HepG2 (cell line): ENCODE data around the gene GLIS2. TPM values are rescaled to one million over a fixed set of nuclear protein-coding genes. Genes with fewer than 3 reads are reported as not detected.

Experiments
- ATAC-seq: fragments of 200-7000 bp; cut with Tn5 transposase; 3 replicates; pipeline ENCODE4 v1.9.1; 2020; ENCODE audit warnings: mild to moderate bottlenecking, moderate library complexity
- BruUV-seq: library from RNA; stranded (reverse); fragments of 400-500 nt; replicated peaks from 2 replicates; lab custom pipeline; 2021; lab: Mats Ljungman, UMichigan
- CTCF ChIA-PET: fragments of 300-600 bp; formaldehyde crosslinking; extraction: SDS; loops from one replicate; lab custom pipeline; 2021; ENCODE audit warnings: low total read pairs, inconsistent platforms, low intra/inter-chr PET ratio; lab: Yijun Ruan, JAX
- POLR2A ChIA-PET: fragments of 350-600 bp; sonication (Branson Sonifier 250); formaldehyde crosslinking; loops from one replicate; lab custom pipeline; 2020; ENCODE audit warnings: antibody characterized with exemption, inconsistent platforms; lab: Yijun Ruan, JAX
- DNase-seq: peaks from one replicate; pipeline ENCODE4 v3.0.0-alpha.2; 2015; ENCODE audit warnings: low spot score
- FAIRE-seq: peaks from 3 replicates; lab custom pipeline; 2011; peaks lifted over from hg19 to GRCh38; lab: Jason Lieb, UNC
- H2AFZ ChIP-seq: one replicate; pipeline ENCODE4 v1.6.1; 2011; ENCODE audit warnings: low read length, inconsistent platforms
- H3K27ac ChIP-seq: fragments of 300-600 bp; 3 replicates; pipeline ENCODE4 v1.8.0; 2011; ENCODE audit warnings: mixed run types, mild to moderate bottlenecking, mixed read lengths, low read length, inconsistent platforms; ENCODE audit not compliant: insufficient read depth; ENCODE audit errors: extremely low read length
- H3K27me3 ChIP-seq, 2 experiments: fragments of 200-600 bp in 1 of 2; 2 replicates in 1 of 2; 3 replicates in 1 of 2; pipeline versions ENCODE4 v1.6.0 to v1.8.0; 2011; ENCODE audit warnings: low read length in 2 of 2, mild to moderate bottlenecking in 2 of 2, moderate library complexity in 2 of 2, inconsistent platforms in 1 of 2; ENCODE audit not compliant: insufficient read depth in 2 of 2, control insufficient read depth in 1 of 2
- H3K36me3 ChIP-seq, 2 experiments: fragments of 200-600 bp in 1 of 2; replicated peaks in 1 of 2; 2 replicates in 1 of 2; 3 replicates in 1 of 2; pipeline versions ENCODE4 v1.5.1 to v1.8.0; 2011; ENCODE audit warnings: low read length in 2 of 2, inconsistent platforms in 1 of 2; ENCODE audit not compliant: insufficient read depth in 2 of 2, control insufficient read depth in 1 of 2
- H3K4me1 ChIP-seq: 2 replicates; pipeline ENCODE4 v1.5.1; 2012; ENCODE audit warnings: low read length, inconsistent platforms; ENCODE audit not compliant: insufficient read depth
- H3K4me2 ChIP-seq: 2 replicates; pipeline ENCODE4 v1.6.0; 2011; ENCODE audit warnings: low read depth, low read length, inconsistent platforms
- H3K4me3 ChIP-seq, 3 experiments: fragments of 200-600 bp in 1 of 3; sonication (generic), shearing (Covaris generic) in 1 of 3; replicated peaks in 1 of 3; 2 replicates each; pipeline ENCODE4 v1.5.1; 2011 to 2016; ENCODE audit warnings: low read length in 3 of 3, inconsistent platforms in 2 of 3, low read depth in 2 of 3, mild to moderate bottlenecking in 2 of 3, control low read depth in 1 of 3, mixed read lengths in 1 of 3; ENCODE audit not compliant: insufficient read depth in 1 of 3
- H3K79me2 ChIP-seq: one replicate; pipeline ENCODE4 v1.6.1; 2011; ENCODE audit warnings: low read length, inconsistent platforms; ENCODE audit not compliant: insufficient read depth
- H3K9ac ChIP-seq: 2 replicates; pipeline ENCODE4 v1.6.0; 2011; ENCODE audit warnings: mild to moderate bottlenecking, low read depth, low read length, inconsistent platforms; ENCODE audit not compliant: insufficient read depth
- H3K9me3 ChIP-seq: 2 replicates; pipeline ENCODE4 v1.5.1; 2012; ENCODE audit warnings: mild to moderate bottlenecking, low read length
- H4K20me1 ChIP-seq: 2 replicates; pipeline ENCODE4 v1.6.0; 2011; ENCODE audit warnings: inconsistent platforms, mild to moderate bottlenecking, low read length, moderate library complexity; ENCODE audit not compliant: insufficient read depth
- ATF7 ChIP-seq, 2 experiments: fragments of 450-650 bp in 1 of 2; sonication (generic) in 1 of 2; formaldehyde crosslinking in 1 of 2; IDR thresholded peaks; 2 replicates each; pipeline versions ENCODE4 v1.4.0 to v1.6.1; 2016 to 2020; ENCODE audit warnings: antibody characterized with exemption in 1 of 2, mild to moderate bottlenecking in 1 of 2, missing genetic modification reagents in 1 of 2
- BATF2 ChIP-seq: sonication (generic); formaldehyde crosslinking; IDR thresholded peaks from 2 replicates; pipeline ENCODE4 v1.8.0; 2022; ENCODE audit warnings: mild to moderate bottlenecking, missing genetic modification reagents, moderate library complexity
- IRF1 ChIP-seq: sonication (generic); formaldehyde crosslinking; IDR thresholded peaks from 2 replicates; pipeline ENCODE4 v1.4.0; 2020; ENCODE audit warnings: low read depth, mild to moderate bottlenecking, missing genetic modification reagents
- ONECUT2 ChIP-seq: sonication (generic); formaldehyde crosslinking; IDR thresholded peaks from 2 replicates; pipeline ENCODE4 v1.4.0; 2020; ENCODE audit warnings: missing genetic modification reagents
- SALL1 ChIP-seq: sonication (generic); formaldehyde crosslinking; IDR thresholded peaks from 2 replicates; pipeline ENCODE4 v1.8.0; 2022; ENCODE audit warnings: mild to moderate bottlenecking, missing genetic modification reagents
- SETDB1 ChIP-seq: sonication (generic); formaldehyde crosslinking; IDR thresholded peaks from 2 replicates; pipeline ENCODE4 v1.5.1; 2020; ENCODE audit warnings: missing genetic modification reagents, mild to moderate bottlenecking, borderline replicate concordance
- SIX4 ChIP-seq: sonication (generic); formaldehyde crosslinking; IDR thresholded peaks from 2 replicates; pipeline ENCODE4 v1.4.0; 2020; ENCODE audit warnings: missing genetic modification reagents
- TBP ChIP-seq: sonication (generic); formaldehyde crosslinking; IDR thresholded peaks from 2 replicates; pipeline ENCODE4 v1.5.0; 2020; ENCODE audit warnings: missing genetic modification reagents
- TIGD3 ChIP-seq: sonication (generic); formaldehyde crosslinking; IDR thresholded peaks from 2 replicates; pipeline ENCODE4 v1.5.1; 2020; ENCODE audit warnings: mild to moderate bottlenecking, missing genetic modification reagents, borderline replicate concordance
- ZBED4 ChIP-seq: sonication (generic); formaldehyde crosslinking; IDR thresholded peaks from 2 replicates; pipeline ENCODE4 v1.4.0; 2020; ENCODE audit warnings: missing genetic modification reagents, borderline replicate concordance
- ZNF414 ChIP-seq: sonication (generic); formaldehyde crosslinking; IDR thresholded peaks from 2 replicates; pipeline ENCODE4 v1.5.0; 2020; ENCODE audit warnings: missing genetic modification reagents
- ZNF580 ChIP-seq: IDR thresholded peaks from 2 replicates; pipeline ENCODE4 v1.6.1; 2016; ENCODE audit warnings: low read depth, borderline replicate concordance
- ZNF777 ChIP-seq: sonication (generic); formaldehyde crosslinking; IDR thresholded peaks from 2 replicates; pipeline ENCODE4 v1.4.0; 2020; ENCODE audit warnings: missing genetic modification reagents
- ZNF792 ChIP-seq: IDR thresholded peaks from 2 replicates; pipeline ENCODE4 v1.6.1; 2016
- WGBS: methylation state at CpG from one replicate; pipeline ENCODE4 v1.1.6; 2017; ENCODE audit warnings: low lambda C conversion rate; 5-methylcytosine and 5-hydroxymethylcytosine counted together
- in situ Hi-C: cut with HindIII; loops from 2 replicates; pipeline ENCODE4 v1.10.0; 2017; ENCODE audit warnings: low pct_unique_long_range_greater_than_20kb; ENCODE audit not compliant: extremely low pct_ligation_motif_present
- intact Hi-C: fragments of 100-400 bp; cut with micrococcal nuclease; formaldehyde crosslinking; loops from one replicate; pipeline ENCODE4 v1.10.0; 2022; ENCODE audit not compliant: unreplicated experiment
- polyA plus RNA-seq, 8 experiments: library from polyadenylated mRNA; depleted of rRNA in 3 of 8; stranded (reverse) in 7 of 8; unstranded in 1 of 8; fragments of >200 nt; fragmentation: Illumina TruSeq in 4 of 8; extraction: Trizol in 4 of 8; gene quantifications; 2 replicates each; pipeline versions ENCODE4 v1.2.1 to v1.2.3, GENCODE V29; 2011 to 2016; ENCODE audit warnings: low read depth in 4 of 8, missing spikeins in 1 of 8, mixed read lengths in 1 of 8; ENCODE audit not compliant: insufficient read depth in 1 of 8
- total RNA-seq, 5 experiments: library from RNA; depleted of rRNA; stranded (reverse); fragments of >200 nt; fragmentation: Illumina TruSeq; extraction: Trizol; gene quantifications; 2 replicates each; pipeline ENCODE4 v1.2.3, GENCODE V29; 2016; ENCODE audit warnings: low read depth in 1 of 5

The GLIS2 gene
- total and polyA plus RNA-seq, 2 of the 13 experiments (the other 11 are each of a cell fraction or from before 2014, with no cell fraction given), result 0.28 to 0.29 TPM

GRCh38 chr16:4328046-4328781, 12.3 kb downstream of the GLIS2 start:
- peak; percentile 86 for DNase-seq
- ATAC-seq, result peak; percentile 85
- Histone ChIP-seq H3K4me3 (peak overlapping the region; percentile 64 to 82 (median 76); a peak in 5 of 6 replicates), H4K20me1 (no peaks in the 10 kb centered on the region), H3K9me3 (no peaks in the 10 kb centered on the region), H3K27me3 (0 out of 5 replicates have a peak, but pooled peaks cover 0 to 5% of the 10 kb centered on the region in 2 experiments), H3K36me3 (no peaks in the 10 kb centered on the region), H3K4me1 (peaks cover 47% of the 10 kb centered on the region), H3K9ac (peak overlapping the region; percentile 71), H2AFZ (no peak overlapping the region), H3K4me2 (peak overlapping the region; percentile 83), H3K79me2 (no peaks in the 10 kb centered on the region), H3K27ac (peak overlapping the region; percentile 64)
- BruUV-seq, result no TSS peak
- 4% methylated on average over 5 of the region's 30 CpGs for WGBS
- intact Hi-C loops, result loop anchor here (2.0 kb wide), 1 partner anchor 39 kb away; no protein-coding TSS in a partner anchor
- CTCF ChIA-PET, result interaction anchor here (1.2 to 5.6 kb wide), 4 partner anchors 16 to 74 kb away, joined by 3 to 69 read pairs (median 28); no protein-coding TSS in a partner anchor
- in situ Hi-C loops, result loop anchor here (10.0 kb wide), 1 partner anchor 53 kb away; the partner anchor contains the start of gene TFAP4
- POLR2A ChIA-PET, result interaction anchor here (0.8 to 3.1 kb wide), 12 partner anchors 11 to 127 kb away, joined by 3 to 15 read pairs (median 6); partner anchors contain the start of gene GLIS2
- peak; percentile 82 for FAIRE-seq
- peak; percentile 79 for TF ChIP-seq ZNF792 (CRISPR knock-in tag)
- no peak for TF ChIP-seq ATF7 (IDR thresholded peaks at IDR 0.05)
- 0 out of 2 replicates have a peak, but pooled peaks have one; percentile 8 for TF ChIP-seq ATF7 (CRISPR knock-in tag; IDR thresholded peaks at IDR 0.05)
- no peak for TF ChIP-seq ONECUT2 (CRISPR knock-in tag)
- TF ChIP-seq SETDB1, result no peak
- TF ChIP-seq ZNF777, result peak; percentile 36; the same call in 1 of the 2 replicates
- TF ChIP-seq TIGD3 (CRISPR knock-in tag), result no peak
- no peak for TF ChIP-seq TBP (CRISPR knock-in tag)
- TF ChIP-seq SIX4 (CRISPR knock-in tag), result no peak
- no peak for TF ChIP-seq ZNF414 (CRISPR knock-in tag)
- TF ChIP-seq IRF1, result no peak
- peak; percentile 91 for TF ChIP-seq SALL1 (CRISPR knock-in tag)
- TF ChIP-seq ZBED4 (CRISPR knock-in tag), result peak; percentile 84; the same call in 1 of the 2 replicates
- TF ChIP-seq BATF2, result no peak
- peak; percentile 89 for TF ChIP-seq ZNF580 (CRISPR knock-in tag)
